A549 (cell line): ENCODE measurements around the gene MFNG. TPM values are rescaled to one million over a fixed set of nuclear protein-coding genes. Genes with fewer than 3 reads are reported as not detected.

Source experiments
- ATAC-seq, 2 experiments: fragments of 200-7000 bp in 1 of 2; fragments of >200 bp in 1 of 2; cut with Nextera tagmentation in 1 of 2; cut with Tn5 transposase in 1 of 2; 3 replicates each; pipeline versions ENCODE4 v1.8.0 to v1.9.1; 2018 to 2020; ENCODE audit warnings: mild to moderate bottlenecking in 1 of 2, moderate library complexity in 1 of 2
- CTCF ChIA-PET: fragments of 300-600 bp; sonication (Branson Sonifier 250); formaldehyde crosslinking; extraction: SDS; loops from one replicate; lab custom pipeline; 2021; ENCODE audit warnings: antibody characterized with exemption, inconsistent platforms; lab: Yijun Ruan, JAX
- POLR2A ChIA-PET: fragments of 350-600 bp; formaldehyde crosslinking; extraction: SDS; loops from one replicate; lab custom pipeline; 2021; ENCODE audit warnings: antibody characterized with exemption, inconsistent platforms; lab: Yijun Ruan, JAX
- DNase-seq, 2 experiments: peaks; one replicate each; pipeline versions ENCODE4 v3.0.0 to v3.0.0-alpha.2; 2011 to 2016; ENCODE audit warnings: low read depth in 1 of 2, low spot score in 1 of 2
- FAIRE-seq: peaks from 2 replicates; lab custom pipeline; 2011; peaks lifted over from hg19 to GRCh38; lab: Jason Lieb, UNC
- H3K27ac ChIP-seq, 2 experiments: fragments of >200 bp; sonication (Bioruptor Twin); formaldehyde crosslinking; 3 replicates each; pipeline ENCODE4 v1.5.1; 2016 to 2017
- H3K4me1 ChIP-seq: fragments of >200 bp; sonication (Bioruptor Twin); formaldehyde crosslinking; 3 replicates; pipeline ENCODE4 v1.6.1; 2016
- H3K4me2 ChIP-seq: fragments of >200 bp; sonication (Bioruptor Twin); formaldehyde crosslinking; 3 replicates; pipeline ENCODE4 v1.6.1; 2016
- H3K4me3 ChIP-seq: fragments of >200 bp; sonication (Bioruptor Twin); formaldehyde crosslinking; 3 replicates; pipeline ENCODE4 v1.5.1; 2016
- H3K9me3 ChIP-seq: fragments of >200 bp; sonication (Bioruptor Twin); formaldehyde crosslinking; 3 replicates; pipeline ENCODE4 v1.6.1; 2016
- ATOH8 ChIP-seq: fragments of 250-450 bp; sonication (Bioruptor Pico); IDR thresholded peaks from 2 replicates; pipeline ENCODE4 v1.5.0; 2020; ENCODE audit warnings: low read depth, mild to moderate bottlenecking, moderate library complexity
- BHLHE40 ChIP-seq: IDR thresholded peaks from 2 replicates; pipeline ENCODE4 v1.6.1; 2012; ENCODE audit warnings: low read depth, low read length, inconsistent platforms
- CBX2 ChIP-seq: fragments of 200-600 bp; sonication (generic); IDR thresholded peaks from 2 replicates; pipeline ENCODE4 v1.6.1; 2016; ENCODE audit warnings: low read depth, mild to moderate bottlenecking, borderline replicate concordance
- CEBPB ChIP-seq, 2 experiments: fragments of >200 bp in 1 of 2; sonication (Bioruptor Twin) in 1 of 2; formaldehyde crosslinking in 1 of 2; IDR thresholded peaks; 2 replicates each; pipeline ENCODE4 v1.6.1; 2012 to 2016
- CHD2 ChIP-seq: fragments of 150-350 bp; IDR thresholded peaks from 2 replicates; pipeline ENCODE4 v1.6.1; 2014; ENCODE audit warnings: low read length; ENCODE audit not compliant: partially characterized antibody
- CTCF ChIP-seq: fragments of >200 bp; sonication (Bioruptor Twin); formaldehyde crosslinking; IDR thresholded peaks from 3 replicates; pipeline ENCODE4 v1.5.1; 2016
- EHF ChIP-seq: fragments of 250-450 bp; sonication (Bioruptor Pico); IDR thresholded peaks from 2 replicates; pipeline ENCODE4 v1.5.0; 2020; ENCODE audit warnings: mild to moderate bottlenecking
- EHMT2 ChIP-seq: fragments of 200-600 bp; sonication (generic); IDR thresholded peaks from 2 replicates; pipeline ENCODE4 v1.6.1; 2016; ENCODE audit warnings: antibody characterized with exemption, low read depth, mild to moderate bottlenecking, moderate library complexity
- ELK1 ChIP-seq: fragments of 150-350 bp; IDR thresholded peaks from 2 replicates; pipeline ENCODE4 v1.6.1; 2014; ENCODE audit warnings: low read depth, mild to moderate bottlenecking, low read length
- EP300 ChIP-seq, 2 experiments: fragments of >200 bp; sonication (Bioruptor Twin); formaldehyde crosslinking; IDR thresholded peaks; 2 replicates in 1 of 2; 3 replicates in 1 of 2; pipeline ENCODE4 v1.6.1; 2016 to 2017
- FOSB ChIP-seq: fragments of 250-450 bp; sonication (Bioruptor Pico); IDR thresholded peaks from 2 replicates; pipeline ENCODE4 v1.5.0; 2020; ENCODE audit warnings: mild to moderate bottlenecking, moderate library complexity
- JUNB ChIP-seq: fragments of >200 bp; sonication (Bioruptor Twin); formaldehyde crosslinking; IDR thresholded peaks from 2 replicates; pipeline ENCODE4 v1.6.1; 2016
- KDM1A ChIP-seq: fragments of 200-600 bp; sonication (generic); IDR thresholded peaks from 2 replicates; pipeline ENCODE4 v1.6.1; 2016; ENCODE audit warnings: low read depth, mild to moderate bottlenecking
- MAFK ChIP-seq: fragments of 450-650 bp; IDR thresholded peaks from 2 replicates; pipeline ENCODE4 v1.6.1; 2014; ENCODE audit not compliant: partially characterized antibody
- MAX ChIP-seq: IDR thresholded peaks from 2 replicates; pipeline ENCODE4 v1.6.1; 2012
- MAZ ChIP-seq: fragments of 150-350 bp; IDR thresholded peaks from 2 replicates; pipeline ENCODE4 v1.6.1; 2014; ENCODE audit warnings: antibody characterized with exemption, low read depth, low read length, borderline replicate concordance
- NPAS2 ChIP-seq: fragments of 250-450 bp; sonication (Bioruptor Pico); IDR thresholded peaks from 2 replicates; pipeline ENCODE4 v1.8.0; 2022; ENCODE audit warnings: mild to moderate bottlenecking, moderate library complexity, borderline replicate concordance
- NR3C1 ChIP-seq: fragments of >200 bp; sonication (Bioruptor Twin); formaldehyde crosslinking; IDR thresholded peaks from 3 replicates; pipeline ENCODE4 v1.6.1; 2017
- PBX3 ChIP-seq: IDR thresholded peaks from 2 replicates; pipeline ENCODE4 v1.6.1; 2012
- POLR2AphosphoS2 ChIP-seq: conservative IDR thresholded peaks from 2 replicates; pipeline ENCODE4 v1.6.1; 2012; ENCODE audit warnings: low read length, improper control_type of control experiment, inconsistent platforms
- RAD21 ChIP-seq, 2 experiments: fragments of >200 bp in 1 of 2; sonication (Bioruptor Twin) in 1 of 2; formaldehyde crosslinking in 1 of 2; IDR thresholded peaks in 1 of 2; conservative IDR thresholded peaks in 1 of 2; 2 replicates in 1 of 2; 3 replicates in 1 of 2; pipeline ENCODE4 v1.6.1; 2012 to 2018; ENCODE audit warnings: inconsistent platforms in 1 of 2
- RCOR1 ChIP-seq: fragments of 150-350 bp; IDR thresholded peaks from 2 replicates; pipeline ENCODE4 v1.6.1; 2014; ENCODE audit warnings: antibody characterized with exemption, low read length, low read depth
- SMC3 ChIP-seq: fragments of >200 bp; sonication (Bioruptor Twin); formaldehyde crosslinking; IDR thresholded peaks from 3 replicates; pipeline ENCODE4 v1.6.1; 2018; ENCODE audit warnings: inconsistent platforms
- SREBF2 ChIP-seq: fragments of 450-650 bp; IDR thresholded peaks from 2 replicates; pipeline ENCODE4 v1.6.1; 2014; ENCODE audit warnings: mild to moderate bottlenecking, moderate library complexity
- TP53 ChIP-seq: fragments of 250-450 bp; sonication (Bioruptor Pico); IDR thresholded peaks from 2 replicates; pipeline ENCODE4 v1.5.0; 2021; ENCODE audit warnings: mild to moderate bottlenecking, moderate library complexity
- USF2 ChIP-seq: fragments of 450-650 bp; IDR thresholded peaks from 2 replicates; pipeline ENCODE4 v1.6.1; 2014; ENCODE audit warnings: antibody characterized with exemption
- ZC3H11A ChIP-seq: fragments of 450-650 bp; IDR thresholded peaks from 2 replicates; pipeline ENCODE4 v1.6.1; 2014; ENCODE audit warnings: antibody characterized with exemption, mild to moderate bottlenecking
- ZFP36 ChIP-seq: fragments of 450-650 bp; IDR thresholded peaks from 2 replicates; pipeline ENCODE4 v1.6.1; 2014; ENCODE audit warnings: borderline replicate concordance; ENCODE audit not compliant: partially characterized antibody
- WGBS: methylation state at CpG from one replicate; pipeline ENCODE4 v1.1.6; 2017; ENCODE audit errors: missing lambda C conversion rate; 5-methylcytosine and 5-hydroxymethylcytosine counted together
- polyA plus RNA-seq, 4 experiments: library from polyadenylated mRNA; depleted of rRNA in 3 of 4; stranded (reverse); fragments of >200 nt; fragmentation: RNase III in 1 of 4; extraction: RNeasy Plus Mini Kit Qiagen cat#74134 plus additional on column Dnase treatment in 1 of 4; gene quantifications; 2 replicates in 3 of 4; 3 replicates in 1 of 4; pipeline ENCODE4 v1.2.3, GENCODE V29; 2011 to 2017

MFNG gene
- polyA plus RNA-seq, 2 of the 4 experiments (the other 2 are of a cell fraction), result 1.2 to 1.8 TPM

GRCh38 chr22:37448516-37449127 lies 37.6 kb downstream of the MFNG start (continued):
- TF ChIP-seq EHMT2, result no peak
- TF ChIP-seq, all 56 proteins: peak for 0

- CTCF ChIA-PET, result no interaction called here
- POLR2A ChIA-PET, result no interaction called here
- Histone ChIP-seq H3K4me2 (no peak overlapping the region), H3K4me3 (no peak overlapping the region), H3K4me1 (peaks cover 11% of the 10 kb centered on the region; the same call in 1 of the 3 replicates), H3K9me3 (peaks cover 11% of the 10 kb centered on the region), H3K27ac (no peak overlapping the region)
- no peak for DNase-seq
- WGBS, result 78% methylated on average over 8 of the region's 9 CpGs
- TF ChIP-seq TP53 (CRISPR knock-in tag) (no peak), SMC3 (no peak), CBX2 (no peak), PBX3 (no peak), ZC3H11A (no peak), USF2 (no peak), ELK1 (no peak), ATOH8 (CRISPR knock-in tag) (no peak), EP300 (IDR thresholded peaks at IDR 0.05) (no peak), ZFP36 (no peak), CHD2 (no peak)
- no peak for ATAC-seq
- FAIRE-seq, result no peak
Observed at GRCh38 chr22:37445501-37445900, 40.7 kb downstream of the MFNG start.

- ChIA-PET POLR2A (no interaction called here), CTCF (interaction anchor here (0.7 to 2.6 kb wide), 4 partner anchors 12 to 126 kb away, joined by 3 to 12 read pairs (median 5); no protein-coding TSS in a partner anchor)
- H3K4me3 ChIP-seq, result no peak overlapping the region
- 0 out of 6 replicates have a peak overlapping the region, but pooled peaks of 1 of the 2 experiments have one; percentile 53 for H3K27ac ChIP-seq
- no peak overlapping the region for H3K4me2 ChIP-seq
- WGBS, result 83% methylated on average over 7 of the region's 7 CpGs
- peaks cover 11% of the 10 kb centered on the region; the same call in 1 of the 3 replicates for H3K4me1 ChIP-seq
- DNase-seq (no peak), FAIRE-seq (no peak), ATAC-seq (no peak)
- H3K9me3 ChIP-seq, result peaks cover 17% of the 10 kb centered on the region
- TF ChIP-seq FOSB, result no peak
- TF ChIP-seq RAD21 (conservative IDR thresholded peaks at IDR 0.05 in 1 of 2, IDR thresholded peaks at IDR 0.05 in 1 of 2), result no peak
- no peak for TF ChIP-seq KDM1A
- no peak for TF ChIP-seq MAZ
- TF ChIP-seq ZFP36, result no peak
- TF ChIP-seq CTCF, result no peak
- TF ChIP-seq MAFK, result no peak
- TF ChIP-seq NPAS2 (CRISPR knock-in tag), result no peak
- TF ChIP-seq RCOR1, result no peak
- no peak for TF ChIP-seq JUNB
- TF ChIP-seq MAX, result no peak
- no peak for TF ChIP-seq BHLHE40
- TF ChIP-seq CEBPB (IDR thresholded peaks at IDR 0.05), result no peak
- no peak for TF ChIP-seq EHF
- TF ChIP-seq NR3C1, result no peak
- no peak for TF ChIP-seq POLR2AphosphoS2
- no peak for TF ChIP-seq SREBF2
Observed at GRCh38 chr22:37443977-37444376, 42.2 kb downstream of the MFNG start.
